Bronchial epithelial cell (primary cell): Measurements from ENCODE around the gene MMP25. TPM values are rescaled to one million over a fixed set of nuclear protein-coding genes. Genes with fewer than 3 reads are reported as not detected.
A peak's percentile ranks its signal among the peaks of the same experiment; 100 is the strongest.

ENCODE experiments used
- DNase-seq: peaks from one replicate; pipeline ENCODE4 v3.0.0-alpha.2; 2010; ENCODE audit warnings: low read depth
- FAIRE-seq: peaks from 2 replicates; lab custom pipeline; 2011; peaks lifted over from hg19 to GRCh38; lab: Jason Lieb, UNC
- H3K27me3 ChIP-seq: 2 replicates; pipeline ENCODE4 v1.5.1; 2011; ENCODE audit warnings: low read length; ENCODE audit not compliant: control insufficient read depth, insufficient read depth
- H3K36me3 ChIP-seq: 2 replicates; pipeline ENCODE4 v1.5.1; 2011; ENCODE audit warnings: low read length; ENCODE audit not compliant: control insufficient read depth, insufficient read depth
- H3K4me3 ChIP-seq: 2 replicates; pipeline ENCODE4 v1.5.1; 2011; ENCODE audit warnings: mild to moderate bottlenecking, low read depth, low read length, control low read depth
- CTCF ChIP-seq: IDR thresholded peaks from 2 replicates; pipeline ENCODE4 v1.5.1; 2011; ENCODE audit warnings: mild to moderate bottlenecking, moderate library complexity, low read length, control low read depth, inconsistent platforms; ENCODE audit not compliant: insufficient read depth, severe bottlenecking
- total RNA-seq: library from RNA; depleted of rRNA; stranded (reverse); fragments of >200 nt; gene quantifications from 2 replicates; pipeline ENCODE4 v1.2.1, GENCODE V29; 2014

The MMP25 gene
- total RNA-seq, 1 donor from 2014 or later: under 0.01 TPM

- DNase-seq (peak; percentile 79), FAIRE-seq (no peak)
- Histone ChIP-seq H3K27me3 (peaks cover 5% of the 10 kb centered on the region), H3K4me3 (no peak overlapping the region), H3K36me3 (peaks cover 2% of the 10 kb centered on the region)
- TF ChIP-seq CTCF: no peak
These were observed 36.6 kb upstream of the MMP25 start for GRCh38 chr16:3009568-3010390.

- Histone ChIP-seq H3K4me3 (no peak overlapping the region), H3K27me3 (peaks cover 5% of the 10 kb centered on the region), H3K36me3 (peaks cover 2% of the 10 kb centered on the region)
- FAIRE-seq (no peak), DNase-seq (no peak)
- no peak for TF ChIP-seq CTCF
These were observed 35.9 kb upstream of the MMP25 start for GRCh38 chr16:3010510-3010909.

GRCh38 chr16:3012246-3012645, 34.1 kb upstream of the MMP25 start:
- DNase-seq: no peak
- Histone ChIP-seq H3K36me3 (no peaks in the 10 kb centered on the region), H3K4me3 (no peak overlapping the region), H3K27me3 (peaks cover 5% of the 10 kb centered on the region)
- no peak for FAIRE-seq
- TF ChIP-seq CTCF: no peak

- no peak for DNase-seq
- H3K27me3 ChIP-seq: peaks cover 5% of the 10 kb centered on the region
- H3K4me3 ChIP-seq: no peak within 1 kb of the TSS
These were observed 33.4 kb upstream of the MMP25 start, which contains the start of gene CLDN9 for GRCh38 chr16:3012828-3013420. TSS of gene CLDN9 (plus strand) at chr16:3012923. CDS start at chr16:3013363, 440 bp downstream.

GRCh38 chr16:3013491-3013951, 32.8 kb upstream of the MMP25 start:
- Histone ChIP-seq H3K36me3 (no peaks in the 10 kb centered on the region), H3K27me3 (peaks cover 5% of the 10 kb centered on the region), H3K4me3 (no peak overlapping the region)
- FAIRE-seq: no peak
- no peak for TF ChIP-seq CTCF
- no peak for DNase-seq

More at GRCh38 chr16:3012828-3013420, 33.4 kb upstream of the MMP25 start, which contains the start of gene CLDN9:
- TF ChIP-seq CTCF: no peak
- no peaks in the 10 kb centered on the region for H3K36me3 ChIP-seq
- no peak for FAIRE-seq
